ENCODE results near the gene SEMA4F.

- TF ChIP-seq CTCF (IDR thresholded peaks at IDR 0.05) (no peak), POLR2A (IDR thresholded peaks at IDR 0.05) (no peak), POLR2AphosphoS5 (IDR thresholded peaks at IDR 0.05) (no peak)
Measured at GRCh38 chr2:74628538-74629105, 25.4 kb upstream of the SEMA4F start.
